HG02571 (cell line): ENCODE results near the gene CISD2.
"Not testable (repeated sequence)": the region's sequence is repeated elsewhere in the genome, so short reads cannot be mapped to it uniquely, and the experiment has no call there.

Experiments used
- ATAC-seq: cut with Tn5 transposase; IDR thresholded peaks from one replicate; pipeline ENCODE4 v1.9.1; 2021; ENCODE audit warnings: mild to moderate bottlenecking, moderate library complexity; ENCODE audit not compliant: unreplicated experiment

The CISD2 gene

DNA sequence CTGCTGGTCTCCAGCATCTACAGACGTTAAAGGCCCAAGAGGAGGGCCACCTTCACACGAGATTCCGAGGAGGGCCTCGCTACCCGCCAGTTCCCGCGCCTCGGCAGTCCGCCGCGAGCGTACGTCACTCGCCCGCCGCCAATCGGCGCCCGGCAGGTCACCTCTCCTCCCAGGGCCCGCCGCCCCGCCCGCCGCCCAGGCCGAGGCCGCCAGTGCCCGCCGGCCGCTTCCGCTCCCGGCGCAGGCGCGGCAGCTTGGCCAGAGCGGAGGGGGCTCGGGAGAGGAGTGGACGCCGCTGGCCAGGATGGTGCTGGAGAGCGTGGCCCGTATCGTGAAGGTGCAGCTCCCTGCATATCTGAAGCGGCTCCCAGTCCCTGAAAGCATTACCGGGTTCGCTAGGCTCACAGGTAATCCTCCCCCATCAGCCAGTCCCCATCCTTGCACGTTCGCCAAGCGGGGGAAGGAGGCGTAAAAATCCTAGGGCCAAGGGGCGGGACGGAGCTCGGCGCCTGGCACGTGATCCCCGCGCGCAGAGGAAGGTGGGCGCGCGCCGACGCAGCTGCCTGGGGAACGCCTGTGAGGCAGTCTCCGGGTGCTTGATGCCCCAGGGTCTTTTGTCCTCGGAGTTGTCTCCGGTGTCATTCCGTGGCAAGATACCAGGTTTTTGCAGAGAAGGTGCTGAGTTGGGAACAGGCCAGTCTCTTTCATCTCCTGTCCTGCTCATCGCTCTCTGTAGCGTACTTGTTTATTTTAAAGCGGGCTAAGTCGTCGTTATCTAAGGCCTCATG is at the start of gene CISD2:
CISD2 (plus strand) TSS at position 212 of the 788 bp plus-strand sequence; CDS start at position 305, 93 bp downstream.
- ATAC-seq = peak; percentile 82

- not testable (repeated sequence) for ATAC-seq
Observed at GRCh38 chr4:102819100-102819499, 49.7 kb upstream of the CISD2 start.

DNA sequence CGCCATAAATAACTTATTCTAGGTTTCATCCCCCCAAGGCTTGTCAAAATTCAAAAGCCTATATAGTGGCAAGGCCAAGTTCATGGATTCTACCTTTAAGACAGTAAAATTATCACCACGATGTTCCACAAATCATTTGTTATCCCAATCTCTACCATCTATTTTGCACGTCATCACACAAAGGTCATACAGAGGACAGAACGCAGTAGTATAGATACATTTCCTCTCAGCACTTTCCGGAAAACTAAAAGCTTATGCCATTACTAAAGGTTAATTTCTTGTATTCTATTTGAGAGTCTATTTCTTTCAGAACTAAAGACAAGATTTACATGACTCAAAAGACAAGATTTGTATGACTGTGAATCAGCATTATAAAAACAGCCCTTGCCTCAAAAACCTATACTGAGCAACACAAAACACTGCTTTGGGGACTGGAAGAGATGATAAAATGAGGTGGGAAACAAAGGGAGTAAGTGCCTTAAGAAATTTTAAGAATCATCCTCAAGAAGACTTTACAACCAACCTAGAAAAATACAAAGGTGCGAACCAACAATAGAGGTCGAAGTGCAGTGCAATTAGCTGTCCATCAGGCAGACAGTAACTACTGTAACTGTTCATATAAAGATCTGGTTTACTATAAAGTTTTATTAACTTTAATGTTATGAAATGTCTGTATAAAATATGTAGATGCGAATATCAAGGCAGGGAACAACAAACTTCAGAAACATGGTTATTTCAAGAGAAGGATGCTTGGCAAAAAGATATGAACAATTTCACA is 49.0 kb upstream of the CISD2 start:
- no peak for ATAC-seq

- no peak for ATAC-seq
Observed at GRCh38 chr4:102823464-102823863, 45.3 kb upstream of the CISD2 start.

DNA sequence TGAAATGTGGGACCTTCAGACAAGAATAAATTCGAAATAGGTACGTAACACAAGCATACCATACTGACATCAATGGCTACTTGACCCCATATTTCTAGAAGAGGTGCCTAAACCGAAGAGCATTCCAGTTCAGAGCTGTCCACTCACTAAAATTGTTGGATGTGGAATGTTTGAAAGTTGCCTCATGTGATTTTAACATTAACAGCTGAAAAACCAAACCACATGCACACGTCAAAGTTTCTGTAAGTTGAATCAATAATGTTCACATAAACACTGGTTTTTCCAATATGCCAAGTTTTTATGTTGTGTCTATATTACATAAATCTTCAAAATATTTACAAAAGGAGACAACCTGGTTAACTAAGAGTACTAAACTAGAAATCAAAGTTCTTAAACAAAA is 44.9 kb upstream of the CISD2 start:
- ATAC-seq = no peak

GRCh38 chr4:102824398-102824797 is 44.4 kb upstream of the CISD2 start:
- no peak for ATAC-seq

DNA sequence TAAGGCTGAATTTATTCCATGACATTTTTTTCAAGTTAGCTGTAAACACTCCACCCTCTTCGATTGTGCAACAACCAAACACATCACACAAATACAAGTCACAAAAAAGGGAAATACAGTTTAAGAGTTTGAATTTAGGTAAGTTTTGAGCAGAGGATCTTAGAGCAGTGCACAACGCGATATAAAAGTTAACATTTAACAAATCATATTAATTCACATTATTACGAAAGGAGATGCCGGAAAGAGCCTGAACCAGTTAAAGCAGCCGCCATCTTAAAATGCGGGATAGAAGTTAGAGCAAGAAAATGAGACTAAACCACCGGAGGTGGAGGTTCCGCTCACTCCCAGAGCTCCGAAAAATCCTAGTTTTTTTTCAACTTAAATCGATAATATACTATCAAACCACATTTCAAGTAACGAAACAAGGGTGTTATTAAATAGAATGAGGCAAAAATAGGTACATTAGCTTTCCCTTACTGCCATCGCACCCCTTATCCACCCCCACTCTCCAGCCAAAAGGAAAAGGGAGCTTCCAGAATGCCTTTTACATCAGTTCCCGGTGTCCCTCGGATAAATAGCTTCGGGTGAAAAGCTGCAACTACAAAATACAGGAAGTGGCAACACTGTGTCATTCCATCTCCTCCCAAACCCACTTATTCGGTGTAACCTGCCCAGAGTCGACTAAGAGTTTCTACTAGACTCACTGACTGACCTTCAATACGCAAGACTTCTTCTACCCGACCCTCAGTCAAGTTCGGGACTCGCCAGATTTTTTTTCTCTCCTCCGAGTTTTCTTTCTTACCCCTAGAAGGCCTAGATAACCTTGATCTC is 43.3 kb upstream of the CISD2 start:
- ATAC-seq = no peak

- no peak for ATAC-seq
Observed at GRCh38 chr4:102826105-102826889, 42.5 kb upstream of the CISD2 start.

DNA sequence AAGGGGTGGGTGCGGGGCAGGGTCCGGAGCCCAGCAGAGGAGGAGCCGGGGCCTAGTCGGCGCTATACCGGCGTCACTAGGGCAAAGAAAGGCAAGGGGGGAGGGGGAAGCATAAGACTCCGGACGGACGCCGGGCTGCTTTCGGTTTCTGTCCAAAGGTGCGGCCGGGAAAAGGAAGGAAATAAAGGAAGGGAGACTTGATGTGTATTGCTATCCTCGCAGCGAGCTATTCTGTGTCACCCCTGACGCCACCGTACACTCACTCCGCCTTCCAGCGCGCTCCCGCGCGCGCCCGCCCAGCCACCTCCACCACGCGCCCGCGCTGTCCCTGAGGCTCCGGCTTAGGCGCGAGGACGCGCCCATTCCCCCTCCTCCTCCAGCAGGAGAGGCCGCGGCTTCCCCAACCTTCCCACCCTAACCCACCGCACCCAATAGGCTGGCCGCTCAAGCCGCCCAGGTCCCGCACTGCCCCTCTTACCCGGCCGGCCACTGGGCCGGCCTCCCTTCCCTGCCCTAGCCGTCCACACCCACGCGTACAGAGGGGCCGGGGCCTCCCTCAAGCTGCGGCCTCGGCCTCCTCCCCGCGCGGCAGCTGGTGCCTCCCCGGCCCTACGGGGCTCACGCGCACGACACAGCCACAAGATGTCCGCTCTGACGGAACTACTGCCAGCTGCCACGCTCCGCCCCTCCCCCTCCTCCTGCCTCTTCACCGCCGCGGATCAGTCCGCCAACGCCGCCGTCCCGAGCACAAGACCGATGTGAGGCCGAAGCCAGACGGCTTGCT is 41.7 kb upstream of the CISD2 start, which contains the start of gene UBE2D3:
UBE2D3 (minus strand) TSS at position 662 of the 784 bp plus-strand sequence. CDS start 1,043 bp downstream, outside the sequence.
- ATAC-seq = peak; percentile 36

DNA sequence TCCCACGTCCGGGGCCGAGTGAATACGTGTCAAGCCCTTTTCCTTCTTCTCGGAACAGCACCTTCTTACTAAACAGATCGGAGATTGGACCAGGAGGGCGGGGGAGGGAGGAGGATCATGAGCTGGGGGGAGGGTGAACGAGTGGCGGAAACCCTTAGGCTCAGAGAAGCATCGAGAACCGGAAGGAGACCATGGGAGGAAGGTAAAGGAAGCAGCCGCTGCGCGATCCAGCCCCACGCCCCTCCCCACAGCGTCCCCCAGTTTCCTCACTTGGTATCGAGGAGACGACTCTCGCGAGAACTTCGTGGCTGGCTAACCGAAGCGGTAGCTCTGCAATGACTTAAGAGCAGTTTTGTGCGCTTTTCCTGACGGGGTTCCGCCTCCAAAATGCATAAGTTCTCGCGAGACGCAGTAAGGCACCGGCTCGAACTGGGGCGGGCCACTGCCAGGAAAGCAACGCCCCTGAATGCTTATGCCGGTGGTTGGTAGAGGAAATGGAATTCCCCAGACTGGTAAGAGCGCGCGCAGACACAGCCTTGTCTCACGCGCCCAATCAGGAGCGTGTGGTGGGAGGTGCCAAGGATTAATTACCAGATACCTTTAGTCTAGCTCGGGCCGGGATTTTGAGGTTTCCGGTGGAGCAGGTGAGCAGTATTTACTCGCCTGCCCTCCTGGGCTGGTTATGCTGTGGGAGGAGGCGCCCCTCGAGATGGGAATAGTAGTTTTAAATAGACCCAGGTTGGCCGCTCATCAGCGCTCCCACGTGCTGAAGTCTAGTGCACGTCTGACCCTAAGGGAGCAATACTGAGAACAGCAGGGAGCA is 40.9 kb upstream of the CISD2 start:
- peak; percentile 80 for ATAC-seq

DNA sequence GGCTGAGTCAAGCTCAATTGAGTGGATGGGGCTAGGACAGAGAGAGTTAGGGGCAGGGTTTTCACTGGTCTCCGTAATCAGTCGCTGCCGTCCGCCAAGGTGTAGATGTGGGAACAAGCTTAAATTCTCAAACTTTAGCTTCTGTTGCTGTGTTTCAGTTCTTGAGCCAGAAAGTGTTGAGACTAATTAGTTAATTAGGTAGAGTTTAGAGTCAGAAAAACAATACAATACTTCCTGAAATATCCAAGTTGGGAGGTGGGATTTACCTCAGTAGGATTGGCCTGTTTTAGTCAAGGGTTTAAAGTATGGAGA is 40.3 kb upstream of the CISD2 start:
- no peak for ATAC-seq

DNA sequence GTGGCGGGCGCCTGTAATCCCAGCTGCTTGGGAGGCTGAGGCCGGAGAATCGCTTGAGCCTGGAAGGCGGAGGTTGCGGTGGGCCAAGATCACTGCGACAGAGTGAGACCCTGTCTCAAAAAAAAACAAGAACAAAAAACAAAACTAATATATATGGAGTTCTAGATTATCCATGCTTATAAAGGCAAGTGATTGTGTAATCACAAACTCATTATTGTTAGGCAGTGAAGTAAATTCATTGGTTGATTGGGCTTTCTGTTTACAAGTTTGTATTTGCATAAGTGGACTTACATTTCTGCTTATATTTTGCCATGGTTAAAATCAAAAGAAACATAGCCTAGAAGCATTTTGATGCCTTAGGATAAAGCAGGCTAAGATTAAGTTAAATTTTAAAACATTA is 39.0 kb upstream of the CISD2 start:
- ATAC-seq = no peak

- no peak for ATAC-seq
Observed at GRCh38 chr4:102832105-102832504, 36.7 kb upstream of the CISD2 start.

DNA sequence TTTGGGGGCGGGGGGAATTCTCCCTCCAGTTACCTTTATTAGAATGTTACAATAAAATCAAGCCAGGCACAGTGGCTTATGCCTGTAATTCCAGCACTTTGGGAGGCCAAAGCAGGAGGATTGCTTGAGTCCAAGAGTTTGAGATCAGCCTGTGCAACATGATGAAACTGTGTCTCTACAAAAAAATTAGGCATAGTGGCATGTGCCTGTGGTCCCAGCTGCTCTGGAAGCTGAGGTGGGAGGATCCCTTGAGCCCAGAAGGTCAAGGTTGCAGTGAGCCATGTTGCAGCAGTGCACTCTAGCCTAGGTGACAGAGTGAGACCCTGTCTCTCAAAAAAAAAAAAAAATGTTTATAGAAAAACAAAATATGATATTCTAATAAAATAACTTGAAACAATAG is 36.1 kb upstream of the CISD2 start:
- ATAC-seq = no peak

GRCh38 chr4:102836596-102836995 is 32.2 kb upstream of the CISD2 start:
- ATAC-seq = no peak

DNA sequence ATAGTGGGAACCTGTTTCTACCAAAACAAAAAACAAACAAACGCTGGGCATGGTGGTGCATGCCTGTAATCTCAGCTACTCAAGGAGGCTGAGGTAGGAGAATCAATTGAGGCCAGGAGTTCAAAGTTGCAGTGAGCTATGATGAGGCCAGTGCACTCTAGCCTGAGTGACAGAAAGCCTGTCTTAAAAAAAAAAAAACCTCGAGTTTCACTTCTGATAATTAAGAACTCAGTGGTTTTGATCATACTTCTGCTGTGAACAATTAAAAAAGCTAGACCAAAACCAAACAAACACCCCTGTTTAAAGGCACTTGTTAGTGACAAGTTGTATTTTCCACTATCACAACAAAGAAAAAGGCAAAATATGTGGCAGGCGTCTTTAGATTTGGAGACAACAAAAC is 26.4 kb upstream of the CISD2 start:
- no peak for ATAC-seq

DNA sequence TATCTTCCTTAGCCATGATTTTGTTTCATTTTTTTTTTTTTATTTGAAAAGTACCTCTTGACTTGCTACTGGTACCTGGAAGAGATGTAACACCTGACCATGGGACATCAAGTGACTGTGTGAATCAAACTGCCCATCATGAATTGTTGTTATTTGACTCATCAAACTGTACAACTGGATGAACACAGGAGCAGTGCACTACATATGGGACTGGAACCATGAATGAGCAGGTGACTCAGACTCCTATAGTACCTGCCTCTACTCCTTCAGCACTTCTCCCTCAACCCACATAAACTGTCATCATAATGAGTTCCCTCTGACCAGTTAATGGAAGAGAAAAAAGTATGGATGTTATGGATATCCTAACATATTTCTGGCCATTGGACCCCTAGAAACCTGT is 25.5 kb upstream of the CISD2 start:
- ATAC-seq = no peak

DNA sequence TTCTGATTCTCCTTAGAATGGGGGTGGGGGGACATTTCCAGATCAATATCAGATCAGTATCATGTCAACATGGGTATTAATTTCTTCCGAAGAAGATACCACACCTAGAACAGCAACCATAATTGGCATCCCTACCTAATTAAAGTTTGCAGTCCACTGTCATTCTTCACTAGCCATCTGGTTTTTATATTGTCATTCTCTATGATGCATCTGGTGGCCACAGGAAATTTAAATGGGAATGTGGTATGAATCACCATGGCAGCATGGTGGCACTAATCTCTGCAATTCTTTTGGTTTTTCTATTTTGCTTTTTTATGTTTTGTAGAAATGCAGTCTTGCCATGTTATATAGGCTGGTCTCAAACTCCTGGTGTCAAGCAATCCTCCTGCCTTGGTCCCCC is 24.9 kb upstream of the CISD2 start:
- no peak for ATAC-seq

DNA sequence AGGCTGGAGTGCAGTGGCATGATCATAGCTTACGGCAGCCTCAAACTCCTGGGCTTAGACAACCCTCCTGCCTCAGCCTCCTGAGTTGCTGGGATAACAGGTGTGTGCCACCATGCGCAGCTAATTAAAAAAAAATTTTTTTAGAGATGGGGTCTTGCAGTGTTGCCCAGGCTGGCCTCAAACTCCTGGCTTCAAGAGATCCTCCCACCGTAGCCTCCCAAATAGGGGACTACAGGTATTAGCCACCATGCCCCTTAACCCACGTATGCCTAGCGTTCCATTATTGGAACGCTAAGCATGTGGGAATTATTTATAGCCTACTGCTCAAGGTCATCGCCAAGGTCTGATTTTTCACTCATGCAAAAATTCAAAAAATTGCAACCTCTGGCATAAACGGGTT is 21.1 kb upstream of the CISD2 start:
- ATAC-seq = no peak
